CD14-positive monocyte (primary cell): ENCODE results near the gene PSMD5. TPM values are rescaled to one million over a fixed set of nuclear protein-coding genes. Genes with fewer than 3 reads are reported as not detected.

Experiments
- DNase-seq, 3 donors: peaks; one replicate each; pipeline ENCODE4 v3.0.0-alpha.2; 2011 to 2022
- H2AFZ ChIP-seq: 2 replicates; pipeline ENCODE4 v1.6.0; 2012; ENCODE audit warnings: mild to moderate bottlenecking, low read depth, low read length, inconsistent platforms; ENCODE audit not compliant: insufficient read depth, poor library complexity, severe bottlenecking
- H3K27ac ChIP-seq, 2 donors: 1 replicate in 1 of 2; 2 replicates in 1 of 2; pipeline ENCODE4 v1.5.1; 2012 to 2013; ENCODE audit warnings: low read length in 2 of 2, control low read depth in 1 of 2, inconsistent platforms in 1 of 2, low read depth in 1 of 2, mild to moderate bottlenecking in 1 of 2
- H3K27me3 ChIP-seq, 2 donors: one replicate each; pipeline versions ENCODE4 v1.6.0 to v1.6.1; 2011 to 2013; ENCODE audit warnings: low read length in 2 of 2; ENCODE audit not compliant: control insufficient read depth in 2 of 2, insufficient read depth in 2 of 2
- H3K36me3 ChIP-seq, 2 donors: replicated peaks in 1 of 2; 1 replicate in 1 of 2; 2 replicates in 1 of 2; pipeline versions ENCODE4 v1.5.1 to v1.6.1; 2012 to 2013; ENCODE audit warnings: low read length in 2 of 2, control low read depth in 1 of 2, inconsistent platforms in 1 of 2, mild to moderate bottlenecking in 1 of 2; ENCODE audit not compliant: insufficient read depth in 2 of 2, control insufficient read depth in 1 of 2
- H3K4me1 ChIP-seq, 2 donors: 1 replicate in 1 of 2; 2 replicates in 1 of 2; pipeline versions ENCODE4 v1.5.1 to v1.6.1; 2012 to 2013; ENCODE audit warnings: low read length in 2 of 2, control low read depth in 1 of 2, inconsistent platforms in 1 of 2, mild to moderate bottlenecking in 1 of 2, moderate library complexity in 1 of 2; ENCODE audit not compliant: insufficient read depth in 2 of 2, control insufficient read depth in 1 of 2
- H3K4me2 ChIP-seq: replicated peaks from 2 replicates; pipeline ENCODE3; 2012; ENCODE audit warnings: low read length, moderate library complexity, mild to moderate bottlenecking; ENCODE audit not compliant: poor library complexity, severe bottlenecking; ENCODE audit errors: extremely low read depth
- H3K4me3 ChIP-seq, 3 experiments: fragments of 200-600 bp in 1 of 3; sonication (generic) in 1 of 3; replicated peaks in 1 of 3; 1 replicate in 2 of 3; 2 replicates in 1 of 3; pipeline ENCODE4 v1.5.1; 2011 to 2013; ENCODE audit warnings: low read length in 3 of 3, mild to moderate bottlenecking in 3 of 3, control low read depth in 2 of 3, low read depth in 2 of 3, inconsistent platforms in 1 of 3, moderate library complexity in 1 of 3
- H3K79me2 ChIP-seq: 2 replicates; pipeline ENCODE4 v1.6.0; 2012; ENCODE audit warnings: mild to moderate bottlenecking, control low read depth, inconsistent platforms, low read length, moderate library complexity; ENCODE audit not compliant: insufficient read depth
- H3K9ac ChIP-seq: 2 replicates; pipeline ENCODE4 v1.6.0; 2017; ENCODE audit warnings: low read length, mild to moderate bottlenecking; ENCODE audit not compliant: insufficient read depth, poor library complexity, severe bottlenecking
- H3K9me3 ChIP-seq, 2 donors: replicated peaks in 1 of 2; 1 replicate in 1 of 2; 2 replicates in 1 of 2; pipeline versions ENCODE4 v1.5.1 to v1.6.1; 2012 to 2013; ENCODE audit warnings: low read length in 2 of 2, control low read depth in 1 of 2; ENCODE audit not compliant: control insufficient read depth in 1 of 2, insufficient read depth in 1 of 2
- H4K20me1 ChIP-seq: 2 replicates; pipeline ENCODE4 v1.6.0; 2012; ENCODE audit warnings: mild to moderate bottlenecking, low read length, control low read depth, moderate library complexity; ENCODE audit not compliant: insufficient read depth
- H3K27ac Mint-ChIP-seq, 7 donors: one replicate each; pipeline ENCODE4 v1.8.0; 2020; ENCODE audit warnings: mild to moderate bottlenecking in 7 of 7, mixed read lengths in 7 of 7, moderate library complexity in 6 of 7, inconsistent platforms in 2 of 7
- H3K27me3 Mint-ChIP-seq, 3 donors: one replicate each; pipeline ENCODE4 v1.8.0; 2021 to 2022; ENCODE audit warnings: low read depth in 3 of 3, mild to moderate bottlenecking in 3 of 3, mixed read lengths in 3 of 3, moderate library complexity in 3 of 3, inconsistent platforms in 1 of 3
- H3K36me3 Mint-ChIP-seq, 2 donors: one replicate each; pipeline ENCODE4 v1.8.0; 2020; ENCODE audit warnings: mixed read lengths in 2 of 2, inconsistent platforms in 1 of 2, mild to moderate bottlenecking in 1 of 2
- H3K4me1 Mint-ChIP-seq: one replicate; pipeline ENCODE4 v1.8.0; 2020; ENCODE audit warnings: mild to moderate bottlenecking, mixed read lengths
- H3K4me3 Mint-ChIP-seq, 2 donors: one replicate each; pipeline ENCODE4 v1.8.0; 2020; ENCODE audit warnings: mild to moderate bottlenecking in 2 of 2, mixed read lengths in 2 of 2, moderate library complexity in 1 of 2
- H3K9me3 Mint-ChIP-seq, 7 donors: one replicate each; pipeline ENCODE4 v1.8.0; 2020 to 2022; ENCODE audit warnings: mixed read lengths in 7 of 7, mild to moderate bottlenecking in 6 of 7, moderate library complexity in 6 of 7, inconsistent platforms in 2 of 7
- WGBS: methylation state at CpG from one replicate; pipeline ENCODE4 v1.1.5; 2013; ENCODE audit warnings: missing lambda C conversion rate; ENCODE audit not compliant: insufficient coverage; 5-methylcytosine and 5-hydroxymethylcytosine counted together
- intact Hi-C, 2 donors: fragments of 100-400 bp; cut with micrococcal nuclease; formaldehyde crosslinking; loops; one replicate each; pipeline versions ENCODE4 v1.15.0 to v1.15.1; 2023
- polyA plus RNA-seq, 3 donors: library from polyadenylated mRNA; depleted of rRNA in 1 of 3; unstranded in 2 of 3; stranded (reverse) in 1 of 3; fragments of 300-500 nt in 2 of 3; fragments of >200 nt in 1 of 3; fragmentation: Illumina TruSeq in 2 of 3; gene quantifications; 1 replicate in 2 of 3; 2 replicates in 1 of 3; pipeline ENCODE4 v1.2.3, GENCODE V29; 2012 to 2021
- TF ChIP-seq, protein P1 (sequence below): fragments of 200-600 bp; IDR thresholded peaks from one replicate; pipeline ENCODE4 v1.8.0; 2022; ENCODE audit warnings: antibody characterized with exemption, mild to moderate bottlenecking

PSMD5 gene
- polyA plus RNA-seq, 3 donors = 10.0 to 20.9 (median 10.7) TPM

DNA sequence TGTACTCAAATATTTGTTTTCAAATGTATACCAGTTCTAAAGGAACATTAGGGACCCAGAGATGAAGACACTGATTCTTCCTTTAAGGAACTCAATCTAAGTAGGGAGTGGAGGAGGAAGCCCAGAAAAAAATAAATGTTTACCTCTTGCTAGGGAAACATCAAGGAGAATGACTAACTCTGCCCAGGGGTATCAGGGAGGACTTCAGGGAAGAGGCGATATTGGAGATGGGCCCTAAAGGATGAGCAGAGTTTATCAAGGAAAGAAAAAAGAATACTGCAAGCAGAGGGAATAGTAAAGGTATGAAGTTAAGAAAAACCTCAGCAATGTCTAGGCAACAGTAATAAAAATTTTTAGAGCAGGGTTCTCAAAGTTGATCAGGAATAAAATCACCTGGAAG is 65.9 kb downstream of the PSMD5 start:
- peaks cover 32% of the 10 kb centered on the region for H3K79me2 ChIP-seq
- peaks cover 27% of the 10 kb centered on the region for H4K20me1 ChIP-seq
- Mint-ChIP-seq H3K9me3 (no peaks in the 10 kb centered on the region), H3K36me3 (peaks cover 59 to 89% of the 10 kb centered on the region in 2 donors), H3K4me3 (no peak overlapping the region), H3K27ac (peak overlapping the region in 1 of 7 donors; percentile 71), H3K27me3 (no peaks in the 10 kb centered on the region), H3K4me1 (no peaks in the 10 kb centered on the region)
- H3K27ac ChIP-seq = peak overlapping the region in 1 of 2 donors; percentile 14
- H3K4me2 ChIP-seq = no peak overlapping the region
- H2AFZ ChIP-seq = no peak overlapping the region
- no peaks in the 10 kb centered on the region for H3K4me1 ChIP-seq
- no peak overlapping the region for H3K9ac ChIP-seq
- no peak for DNase-seq
- H3K9me3 ChIP-seq = no peaks in the 10 kb centered on the region
- intact Hi-C loops = no loop called here
- TF ChIP-seq, protein P1, sequence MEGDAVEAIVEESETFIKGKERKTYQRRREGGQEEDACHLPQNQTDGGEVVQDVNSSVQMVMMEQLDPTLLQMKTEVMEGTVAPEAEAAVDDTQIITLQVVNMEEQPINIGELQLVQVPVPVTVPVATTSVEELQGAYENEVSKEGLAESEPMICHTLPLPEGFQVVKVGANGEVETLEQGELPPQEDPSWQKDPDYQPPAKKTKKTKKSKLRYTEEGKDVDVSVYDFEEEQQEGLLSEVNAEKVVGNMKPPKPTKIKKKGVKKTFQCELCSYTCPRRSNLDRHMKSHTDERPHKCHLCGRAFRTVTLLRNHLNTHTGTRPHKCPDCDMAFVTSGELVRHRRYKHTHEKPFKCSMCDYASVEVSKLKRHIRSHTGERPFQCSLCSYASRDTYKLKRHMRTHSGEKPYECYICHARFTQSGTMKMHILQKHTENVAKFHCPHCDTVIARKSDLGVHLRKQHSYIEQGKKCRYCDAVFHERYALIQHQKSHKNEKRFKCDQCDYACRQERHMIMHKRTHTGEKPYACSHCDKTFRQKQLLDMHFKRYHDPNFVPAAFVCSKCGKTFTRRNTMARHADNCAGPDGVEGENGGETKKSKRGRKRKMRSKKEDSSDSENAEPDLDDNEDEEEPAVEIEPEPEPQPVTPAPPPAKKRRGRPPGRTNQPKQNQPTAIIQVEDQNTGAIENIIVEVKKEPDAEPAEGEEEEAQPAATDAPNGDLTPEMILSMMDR = no peak
- 100% methylated on average over 1 of the region's 1 CpG for WGBS
- no peaks in the 10 kb centered on the region for H3K27me3 ChIP-seq
- H3K4me3 ChIP-seq = no peak overlapping the region
- peaks cover 65 to 96% of the 10 kb centered on the region in 2 donors for H3K36me3 ChIP-seq

DNA sequence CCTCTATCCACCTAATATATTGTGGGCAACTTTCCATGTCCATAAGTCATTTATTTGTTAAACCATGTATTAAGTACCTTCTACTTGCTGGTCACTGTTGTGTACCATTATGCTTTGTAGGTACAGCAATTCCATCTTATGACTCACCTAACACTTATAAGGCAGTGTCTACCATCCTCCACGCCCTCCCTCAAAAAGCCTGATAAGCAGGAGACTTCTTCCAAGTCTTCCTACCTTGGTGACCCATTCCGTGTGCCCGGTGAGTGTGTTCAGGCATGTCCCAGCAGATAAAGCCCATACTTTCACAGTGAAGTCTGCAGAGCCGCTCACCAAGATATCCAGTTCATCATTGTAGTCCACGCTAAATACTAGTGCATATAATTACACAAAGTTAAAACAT is 66.9 kb downstream of the PSMD5 start:
- intact Hi-C loops = no loop called here
- TF ChIP-seq, protein P1 = no peak
- H2AFZ ChIP-seq = no peak overlapping the region
- no peak for DNase-seq
- H3K4me2 ChIP-seq = no peak overlapping the region
- no peaks in the 10 kb centered on the region for H3K9me3 ChIP-seq
- 95% methylated on average over 3 of the region's 5 CpGs for WGBS
- H3K9ac ChIP-seq = no peak overlapping the region
- peaks cover 23% of the 10 kb centered on the region for H4K20me1 ChIP-seq
- no peaks in the 10 kb centered on the region for H3K27me3 ChIP-seq
- peaks cover 65 to 89% of the 10 kb centered on the region in 2 donors for H3K36me3 Mint-ChIP-seq
- H3K36me3 ChIP-seq = peaks cover 64 to 98% of the 10 kb centered on the region in 2 donors
- H3K27ac ChIP-seq = no peak overlapping the region
- H3K4me3 ChIP-seq = no peak overlapping the region
- H3K4me1 ChIP-seq = peaks cover 5 to 9% of the 10 kb centered on the region in 2 donors
- peak overlapping the region in 1 of 7 donors; percentile 42 for H3K27ac Mint-ChIP-seq
- no peak overlapping the region for H3K4me3 Mint-ChIP-seq
- H3K9me3 Mint-ChIP-seq = no peaks in the 10 kb centered on the region
- peaks cover 23% of the 10 kb centered on the region for H3K79me2 ChIP-seq
- peaks cover 7% of the 10 kb centered on the region for H3K4me1 Mint-ChIP-seq
- no peaks in the 10 kb centered on the region for H3K27me3 Mint-ChIP-seq
